OCI-LY7 (cell line): ENCODE measurements around the gene LGALS9. TPM values are rescaled to one million over a fixed set of nuclear protein-coding genes. Genes with fewer than 3 reads are reported as not detected.

ENCODE experiments used
- BruUV-seq: library from RNA; stranded (reverse); fragments of 400-500 nt; replicated peaks from 2 replicates; lab custom pipeline; 2021; lab: Mats Ljungman, UMichigan
- CTCF ChIA-PET: fragments of 300-600 bp; sonication (Branson Sonifier 250); formaldehyde crosslinking; loops from one replicate; lab custom pipeline; 2022; ENCODE audit warnings: antibody characterized with exemption; ENCODE audit not compliant: unreplicated experiment; lab: Charles Lee
- POLR2A ChIA-PET: fragments of 300-600 bp; sonication (Branson Sonifier 250); formaldehyde crosslinking; loops from one replicate; lab custom pipeline; 2022; ENCODE audit warnings: antibody characterized with exemption; lab: Charles Lee
- DNase-seq: peaks from one replicate; pipeline ENCODE4 v3.0.0-alpha.2; 2015; ENCODE audit warnings: low spot score
- H2AFZ ChIP-seq: fragments of 200-600 bp; sonication (generic), shearing (Covaris generic); 2 replicates; pipeline ENCODE4 v1.6.1; 2014; ENCODE audit warnings: mild to moderate bottlenecking, antibody characterized with exemption, low read length, moderate library complexity
- H3K27ac ChIP-seq: fragments of 200-600 bp; sonication (generic); 2 replicates; pipeline ENCODE4 v1.5.1; 2014; ENCODE audit warnings: mixed run types, low read depth, mild to moderate bottlenecking, moderate library complexity, low read length, inconsistent platforms; ENCODE audit not compliant: poor library complexity, severe bottlenecking
- H3K36me3 ChIP-seq: fragments of 200-600 bp; sonication (generic); 2 replicates; pipeline ENCODE4 v1.6.1; 2014; ENCODE audit warnings: mild to moderate bottlenecking, antibody characterized with exemption, low read length, moderate library complexity, mixed read lengths; ENCODE audit not compliant: insufficient read depth
- H3K4me1 ChIP-seq: fragments of 200-600 bp; sonication (generic); 2 replicates; pipeline ENCODE4 v1.5.1; 2014; ENCODE audit warnings: mild to moderate bottlenecking, low read length; ENCODE audit not compliant: insufficient read depth, poor library complexity, severe bottlenecking
- H3K4me2 ChIP-seq: fragments of 200-600 bp; sonication (generic); 2 replicates; pipeline ENCODE4 v1.6.1; 2014; ENCODE audit warnings: mild to moderate bottlenecking, low read length
- H3K4me3 ChIP-seq: fragments of 200-600 bp; sonication (generic); 2 replicates; pipeline ENCODE4 v1.5.1; 2014; ENCODE audit warnings: mild to moderate bottlenecking, low read depth, low read length; ENCODE audit not compliant: poor library complexity, severe bottlenecking
- H3K79me2 ChIP-seq: fragments of 200-600 bp; sonication (generic); 2 replicates; pipeline ENCODE4 v1.6.1; 2016; ENCODE audit warnings: low read depth, mild to moderate bottlenecking, low read length, moderate library complexity, mixed read lengths; ENCODE audit not compliant: insufficient read depth
- H3K9me2 ChIP-seq: fragments of 200-600 bp; sonication (generic); 2 replicates; pipeline ENCODE4 v1.6.1; 2016; ENCODE audit warnings: mild to moderate bottlenecking, low read length, mixed read lengths; ENCODE audit not compliant: insufficient read depth
- H3K9me3 ChIP-seq: fragments of 200-600 bp; sonication (generic); 2 replicates; pipeline ENCODE4 v1.6.1; 2014; ENCODE audit warnings: mild to moderate bottlenecking, mixed run types, low read length, mixed read lengths
- H4K20me1 ChIP-seq: fragments of 200-600 bp; sonication (generic); 2 replicates; pipeline ENCODE4 v1.6.1; 2014; ENCODE audit warnings: mild to moderate bottlenecking, antibody characterized with exemption, low read length, moderate library complexity, mixed read lengths; ENCODE audit not compliant: insufficient read depth
- EZH2phosphoT487 ChIP-seq: fragments of 200-600 bp; sonication (generic); IDR thresholded peaks from 2 replicates; pipeline ENCODE4 v1.6.1; 2018; ENCODE audit warnings: low read depth, borderline replicate concordance, mild to moderate bottlenecking, mixed run types, antibody characterized with exemption, low read length, moderate library complexity, mixed read lengths
- intact Hi-C: fragments of 100-400 bp; cut with micrococcal nuclease; formaldehyde crosslinking; loops from one replicate; pipeline ENCODE4 v1.10.0; 2022; ENCODE audit not compliant: unreplicated experiment
- total RNA-seq, 2 experiments: library from RNA; depleted of rRNA in 1 of 2; stranded (reverse); fragments of >200 nt in 1 of 2; shearing (Covaris generic) in 1 of 2; gene quantifications; 2 replicates each; pipeline ENCODE4 v1.2.3, GENCODE V29; 2014 to 2022
- TF ChIP-seq, protein P1 (sequence below): fragments of 200-600 bp; sonication (generic); conservative IDR thresholded peaks from 2 replicates; pipeline ENCODE4 v1.5.1; 2014; ENCODE audit warnings: mild to moderate bottlenecking, antibody characterized with exemption, low read length, moderate library complexity, mixed read lengths

Gene LGALS9
- total RNA-seq, 2 experiments from 2014 or later: 2.2 to 4.2 TPM

DNA sequence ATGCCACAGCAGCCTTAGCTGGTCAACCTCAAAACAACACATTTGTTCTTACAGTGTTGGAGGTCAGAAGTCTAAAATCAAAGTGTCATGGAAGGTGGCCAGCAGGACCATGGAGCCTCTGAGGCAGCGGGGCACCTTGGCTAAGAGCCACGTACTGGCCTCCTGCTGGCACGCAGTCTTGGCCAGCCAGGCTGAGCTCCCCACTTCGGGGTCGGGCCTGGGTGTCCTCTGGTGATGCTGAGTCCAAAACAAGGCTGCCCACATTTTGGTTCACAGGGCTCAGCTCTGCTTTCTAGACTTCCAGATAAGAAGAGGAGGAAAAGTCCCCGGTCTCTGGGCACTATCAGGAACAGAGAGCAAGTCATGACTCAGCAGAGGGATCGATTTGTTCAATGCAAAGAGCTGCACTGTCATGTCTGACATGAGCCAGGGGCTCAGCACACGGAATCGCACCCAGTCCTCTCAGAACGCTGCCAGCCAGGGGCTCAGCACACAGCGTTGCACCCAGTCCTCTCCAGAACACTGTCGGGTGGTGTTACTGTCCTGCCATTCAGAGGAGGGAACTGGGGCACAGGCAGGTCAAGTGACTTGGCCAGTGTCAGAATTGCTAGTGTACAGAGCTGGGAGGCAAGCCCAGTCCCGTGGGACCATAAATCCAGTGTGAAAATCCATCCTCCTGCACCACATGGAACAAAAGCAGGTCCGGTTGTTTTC is 2.5 kb downstream of the LGALS9 start:
- no peak for DNase-seq
- Histone ChIP-seq H3K27ac (no peak overlapping the region), H3K9me3 (no peaks in the 10 kb centered on the region), H3K79me2 (no peaks in the 10 kb centered on the region), H2AFZ (no peak overlapping the region), H3K4me3 (no peak overlapping the region), H3K4me1 (peaks cover 19% of the 10 kb centered on the region), H4K20me1 (no peaks in the 10 kb centered on the region), H3K36me3 (no peaks in the 10 kb centered on the region), H3K9me2 (no peaks in the 10 kb centered on the region), H3K4me2 (no peak overlapping the region)
- TF ChIP-seq, protein P1, sequence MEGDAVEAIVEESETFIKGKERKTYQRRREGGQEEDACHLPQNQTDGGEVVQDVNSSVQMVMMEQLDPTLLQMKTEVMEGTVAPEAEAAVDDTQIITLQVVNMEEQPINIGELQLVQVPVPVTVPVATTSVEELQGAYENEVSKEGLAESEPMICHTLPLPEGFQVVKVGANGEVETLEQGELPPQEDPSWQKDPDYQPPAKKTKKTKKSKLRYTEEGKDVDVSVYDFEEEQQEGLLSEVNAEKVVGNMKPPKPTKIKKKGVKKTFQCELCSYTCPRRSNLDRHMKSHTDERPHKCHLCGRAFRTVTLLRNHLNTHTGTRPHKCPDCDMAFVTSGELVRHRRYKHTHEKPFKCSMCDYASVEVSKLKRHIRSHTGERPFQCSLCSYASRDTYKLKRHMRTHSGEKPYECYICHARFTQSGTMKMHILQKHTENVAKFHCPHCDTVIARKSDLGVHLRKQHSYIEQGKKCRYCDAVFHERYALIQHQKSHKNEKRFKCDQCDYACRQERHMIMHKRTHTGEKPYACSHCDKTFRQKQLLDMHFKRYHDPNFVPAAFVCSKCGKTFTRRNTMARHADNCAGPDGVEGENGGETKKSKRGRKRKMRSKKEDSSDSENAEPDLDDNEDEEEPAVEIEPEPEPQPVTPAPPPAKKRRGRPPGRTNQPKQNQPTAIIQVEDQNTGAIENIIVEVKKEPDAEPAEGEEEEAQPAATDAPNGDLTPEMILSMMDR: no peak
- TF ChIP-seq EZH2phosphoT487: no peak
- POLR2A ChIA-PET: no interaction called here
- CTCF ChIA-PET: no interaction called here
- intact Hi-C loops: no loop called here
- BruUV-seq: no TSS peak

DNA sequence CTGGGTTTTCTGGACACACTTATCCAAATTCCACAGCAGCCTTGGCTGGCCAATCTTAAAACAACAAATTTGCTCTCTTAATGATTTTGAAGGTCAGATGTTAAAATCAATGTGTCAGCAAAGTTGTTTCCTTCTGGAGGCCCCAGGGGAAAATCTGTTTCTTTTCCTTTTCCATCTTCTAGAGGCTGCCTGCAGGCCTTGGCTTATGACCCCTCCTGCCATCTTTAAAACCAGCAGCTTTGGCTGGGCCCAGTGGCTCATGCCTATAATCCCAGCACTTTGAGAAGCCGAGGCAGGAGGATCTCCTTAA is 3.0 kb downstream of the LGALS9 start:
- no peak overlapping the region for H2AFZ ChIP-seq
- H3K9me2 ChIP-seq: no peaks in the 10 kb centered on the region
- no peaks in the 10 kb centered on the region for H3K9me3 ChIP-seq
- no peak overlapping the region for H3K4me2 ChIP-seq
- H4K20me1 ChIP-seq: no peaks in the 10 kb centered on the region
- no peaks in the 10 kb centered on the region for H3K79me2 ChIP-seq
- H3K27ac ChIP-seq: no peak overlapping the region
- CTCF ChIA-PET: no interaction called here
- POLR2A ChIA-PET: no interaction called here
- TF ChIP-seq, protein P1: no peak
- TF ChIP-seq EZH2phosphoT487: no peak
- no peak overlapping the region for H3K4me3 ChIP-seq
- H3K36me3 ChIP-seq: no peaks in the 10 kb centered on the region
- DNase-seq: no peak
- intact Hi-C loops: no loop called here
- no TSS peak for BruUV-seq
- peaks cover 19% of the 10 kb centered on the region for H3K4me1 ChIP-seq

DNA sequence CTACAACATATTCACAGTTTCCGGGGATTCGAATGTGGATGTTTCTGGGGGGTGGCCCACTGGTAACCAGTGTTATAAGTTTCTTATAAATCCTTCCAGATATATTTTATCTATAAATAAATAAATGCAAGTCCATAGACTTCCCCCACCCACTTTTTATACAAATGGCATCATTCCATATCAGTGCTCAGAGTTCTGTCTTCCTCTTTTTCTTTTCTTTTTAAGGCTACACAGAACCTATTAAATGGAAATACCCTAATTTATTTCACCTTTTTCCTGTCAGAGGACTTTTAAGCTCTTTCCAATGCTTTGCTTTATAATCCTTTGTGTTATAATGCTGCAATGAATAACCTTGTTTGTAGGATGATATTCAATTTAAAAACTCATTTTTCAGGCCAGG is 3.8 kb downstream of the LGALS9 start:
- BruUV-seq: no TSS peak
- no peak overlapping the region for H3K27ac ChIP-seq
- no peak for DNase-seq
- TF ChIP-seq EZH2phosphoT487: no peak
- TF ChIP-seq, protein P1: no peak
- no peaks in the 10 kb centered on the region for H3K79me2 ChIP-seq
- H4K20me1 ChIP-seq: no peaks in the 10 kb centered on the region
- CTCF ChIA-PET: no interaction called here
- H3K4me1 ChIP-seq: peaks cover 19% of the 10 kb centered on the region
- POLR2A ChIA-PET: no interaction called here
- intact Hi-C loops: no loop called here
- H3K4me3 ChIP-seq: no peak overlapping the region
- peak overlapping the region; percentile 37; the same call in 1 of the 2 replicates for H3K4me2 ChIP-seq
- no peak overlapping the region for H2AFZ ChIP-seq
- H3K9me2 ChIP-seq: no peaks in the 10 kb centered on the region
- no peaks in the 10 kb centered on the region for H3K36me3 ChIP-seq
- H3K9me3 ChIP-seq: no peaks in the 10 kb centered on the region
